GM18499 (cell line): Measurements from ENCODE around the gene RALGPS1.

Experiments
- ATAC-seq: cut with Tn5 transposase; IDR thresholded peaks from one replicate; pipeline ENCODE4 v1.9.1; 2021; ENCODE audit warnings: moderate number of reproducible peaks; ENCODE audit not compliant: insufficient read depth, unreplicated experiment

The RALGPS1 gene

GRCh38 chr9:126902210-126902609 is 12.4 kb upstream of the RALGPS1 start:
- ATAC-seq, result no peak

GRCh38 chr9:126904586-126904985 is 10.0 kb upstream of the RALGPS1 start:
- ATAC-seq, result no peak

DNA sequence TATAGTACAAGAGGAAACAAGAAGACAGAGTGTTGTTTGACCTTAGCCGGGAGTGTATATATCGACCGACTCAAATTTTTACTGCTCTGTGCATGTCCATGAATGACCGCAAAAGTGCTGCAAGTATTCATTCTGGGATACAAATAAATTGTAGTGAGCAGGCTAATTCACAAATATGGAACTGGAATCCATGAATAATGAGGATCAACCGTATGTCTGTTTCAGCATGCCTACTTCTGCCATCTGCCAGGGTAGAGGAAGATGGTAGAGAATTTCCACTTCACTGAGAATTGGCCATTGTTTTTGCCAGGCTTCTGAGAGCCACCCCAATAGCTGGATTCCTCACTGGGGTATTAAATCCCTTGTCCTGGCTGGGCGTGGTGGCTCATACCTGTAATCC is 8.5 kb upstream of the RALGPS1 start:
- no peak for ATAC-seq

DNA sequence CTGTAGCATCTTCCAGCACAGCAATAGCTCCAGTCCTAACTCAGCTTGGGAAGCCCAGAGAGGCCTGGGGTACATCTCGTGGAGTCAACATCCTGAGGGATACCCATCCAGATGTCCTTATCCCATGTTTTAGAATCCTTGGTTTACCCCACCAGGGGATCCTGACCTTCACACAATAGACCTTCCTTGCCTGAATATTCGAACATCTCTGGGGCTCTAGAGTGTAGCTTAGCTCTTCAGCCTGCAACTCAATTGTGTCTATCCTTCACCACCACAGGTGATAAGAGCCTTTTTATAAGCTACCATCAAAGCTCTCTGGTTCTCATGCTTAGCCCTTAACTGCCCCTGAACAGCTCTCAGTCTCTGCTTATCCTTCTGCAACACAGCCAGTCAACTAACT is 7.5 kb upstream of the RALGPS1 start:
- no peak for ATAC-seq

DNA sequence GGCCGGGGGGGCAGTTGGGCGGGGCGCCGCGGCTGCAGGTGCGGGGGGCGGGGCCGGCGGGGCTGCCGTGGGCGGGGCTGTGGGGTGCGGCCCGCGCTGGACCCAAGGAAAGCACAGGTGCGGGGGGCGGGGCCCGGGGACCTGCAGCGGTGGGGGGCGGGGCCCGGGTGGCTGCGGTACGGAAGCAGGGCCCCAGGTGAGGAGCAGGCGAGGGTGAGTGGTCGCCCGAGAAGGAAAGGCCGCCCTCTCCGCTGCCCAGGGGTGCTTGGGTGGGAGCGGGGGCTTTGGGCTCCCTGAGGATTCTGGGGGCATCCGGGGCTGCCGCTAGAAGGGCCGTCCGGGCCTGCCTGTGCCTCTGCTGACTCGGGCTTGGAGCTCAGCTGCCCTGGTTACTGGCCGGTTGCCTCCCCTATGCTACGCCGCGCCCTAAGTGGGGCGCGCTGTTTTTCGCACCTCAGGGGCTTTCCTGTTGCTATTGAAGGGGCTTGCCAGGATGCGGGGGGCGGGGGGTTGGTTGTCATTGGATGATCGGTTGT is 767 bp downstream of the RALGPS1 start:
- ATAC-seq, result no peak

DNA sequence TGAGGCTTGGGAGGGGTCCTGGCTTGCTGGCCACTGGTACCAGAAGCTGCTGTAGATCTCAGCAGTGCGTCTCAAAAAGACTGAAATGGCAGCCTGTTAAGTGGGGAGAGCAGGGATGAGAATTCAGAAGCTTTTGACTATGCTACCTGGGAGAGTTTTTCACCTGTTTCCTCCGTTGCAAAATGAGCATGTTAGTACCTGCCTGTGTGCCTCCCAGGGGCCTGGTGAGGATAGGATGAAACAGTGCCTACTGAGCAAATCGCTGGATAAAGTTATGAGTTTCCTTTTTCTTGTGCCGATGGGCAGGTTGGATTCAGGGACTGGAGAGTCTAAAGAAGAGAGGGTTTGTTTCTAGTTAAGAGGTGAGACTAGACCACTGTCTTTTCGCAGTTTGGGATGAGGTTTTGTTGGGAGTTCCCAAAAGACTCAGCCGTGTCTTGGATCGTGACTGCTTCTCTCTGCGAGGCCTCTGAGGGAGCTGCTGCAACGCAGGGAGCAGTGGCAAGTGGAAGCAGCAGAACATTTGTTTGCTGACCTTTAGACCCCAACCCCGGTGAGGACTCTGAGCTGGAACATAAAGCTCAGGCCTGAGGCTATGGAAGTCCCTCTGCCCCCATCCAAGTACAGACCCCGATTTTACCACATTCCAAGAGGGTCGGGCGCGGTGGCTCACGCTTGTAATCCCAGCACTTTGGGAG is 1.4 kb downstream of the RALGPS1 start:
- ATAC-seq, result no peak

- ATAC-seq, result no peak
Observed at GRCh38 chr9:126916909-126917308, 2.3 kb downstream of the RALGPS1 start.

DNA sequence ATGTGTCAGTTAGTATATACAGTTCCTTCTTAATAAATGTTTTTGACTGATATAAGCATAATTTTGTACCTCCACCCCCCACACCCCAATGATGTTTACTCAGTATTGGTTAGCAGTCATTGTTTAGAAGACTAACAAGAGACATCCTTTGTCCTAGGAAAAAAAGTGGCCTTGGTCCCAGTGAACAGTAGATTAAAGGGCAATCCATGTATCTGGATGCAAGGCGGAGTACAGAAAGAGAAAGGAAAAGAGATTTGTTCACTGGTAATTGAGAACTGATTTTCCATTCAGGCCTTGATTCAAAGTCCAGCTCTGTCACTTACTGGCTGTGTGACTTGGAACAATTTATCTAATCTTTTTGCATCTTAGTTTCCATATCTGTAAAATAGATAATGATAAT is 4.6 kb downstream of the RALGPS1 start:
- ATAC-seq, result no peak

DNA sequence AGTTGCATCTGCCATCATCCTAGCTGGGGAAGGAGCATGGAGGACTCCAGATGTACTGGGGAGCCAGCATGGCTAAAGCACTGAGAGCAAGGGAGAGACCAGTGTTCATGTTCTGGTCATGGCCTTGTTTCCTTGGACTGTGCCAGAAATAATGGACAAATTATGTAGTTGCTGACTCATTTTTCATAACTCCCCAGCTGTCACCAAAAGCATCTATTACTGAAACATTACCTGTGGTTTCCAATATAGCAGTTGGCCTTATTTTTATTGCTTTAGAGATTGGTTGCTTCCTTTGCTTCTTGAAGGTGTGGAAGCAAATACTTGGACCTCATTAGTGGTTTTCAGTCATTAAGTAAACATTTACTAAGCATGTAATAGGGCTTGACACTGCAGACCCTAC is 11.3 kb downstream of the RALGPS1 start:
- no peak for ATAC-seq

DNA sequence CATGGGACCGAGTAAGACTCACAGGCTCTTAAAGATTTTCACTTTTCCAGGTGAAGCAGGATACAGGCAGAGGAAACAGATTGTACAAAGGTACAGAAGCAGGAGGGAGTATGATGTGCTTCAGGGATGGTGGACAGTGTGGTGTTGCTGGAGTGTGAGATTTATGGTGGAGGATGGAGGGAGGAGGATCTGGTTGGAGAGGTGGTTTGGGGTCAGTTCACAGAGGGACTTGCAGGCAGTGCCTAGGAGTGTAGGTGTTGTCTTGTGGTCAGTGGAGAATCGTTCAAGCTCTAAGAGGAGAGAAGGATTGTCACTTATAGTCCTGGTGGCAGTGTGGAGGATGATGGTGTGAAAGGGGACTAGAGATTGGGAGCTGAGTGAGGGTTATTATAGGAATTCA is 11.8 kb downstream of the RALGPS1 start:
- no peak for ATAC-seq

DNA sequence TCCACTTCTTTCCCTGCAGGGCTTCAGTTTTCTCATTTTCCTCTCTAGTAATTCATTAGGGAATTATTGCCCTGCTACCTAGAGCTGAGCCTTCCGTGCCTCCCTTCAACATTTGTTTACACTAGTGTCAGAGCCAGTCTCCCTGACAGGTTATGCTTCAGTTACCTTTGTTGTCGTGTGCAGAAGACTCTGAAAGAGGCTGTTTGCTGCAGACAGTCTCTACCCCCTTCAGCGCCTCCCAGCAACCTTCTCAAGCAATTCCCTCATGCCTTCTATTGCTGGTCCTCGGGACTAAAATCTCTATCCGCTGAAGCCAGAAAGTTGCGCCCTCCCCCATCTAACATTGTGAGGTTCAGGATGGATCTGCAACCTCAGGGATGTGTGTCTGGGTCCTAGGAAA is 12.8 kb downstream of the RALGPS1 start:
- ATAC-seq, result no peak

DNA sequence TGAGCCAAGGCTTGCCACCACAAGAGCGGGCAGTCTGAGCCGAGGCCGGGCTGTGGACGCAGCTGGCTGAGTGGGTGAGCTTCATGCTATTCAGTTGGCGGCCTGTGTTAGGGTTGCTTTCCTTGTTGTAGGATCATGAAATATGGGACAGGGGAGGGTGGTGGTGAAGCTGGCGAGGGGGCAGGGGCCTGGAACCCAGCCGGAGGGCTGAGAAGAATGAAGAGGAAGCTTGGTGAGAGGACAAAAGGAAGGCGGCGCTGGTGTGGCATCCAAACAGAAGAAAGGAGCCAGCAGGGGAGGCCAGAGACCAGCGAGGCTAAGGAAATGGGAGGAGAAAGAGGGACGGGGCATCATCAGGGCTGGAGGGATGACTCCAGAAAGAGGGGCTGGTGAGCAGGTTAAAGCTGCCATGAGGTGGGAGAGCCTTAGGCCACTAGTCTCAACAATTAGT is 18.3 kb downstream of the RALGPS1 start:
- ATAC-seq, result no peak

DNA sequence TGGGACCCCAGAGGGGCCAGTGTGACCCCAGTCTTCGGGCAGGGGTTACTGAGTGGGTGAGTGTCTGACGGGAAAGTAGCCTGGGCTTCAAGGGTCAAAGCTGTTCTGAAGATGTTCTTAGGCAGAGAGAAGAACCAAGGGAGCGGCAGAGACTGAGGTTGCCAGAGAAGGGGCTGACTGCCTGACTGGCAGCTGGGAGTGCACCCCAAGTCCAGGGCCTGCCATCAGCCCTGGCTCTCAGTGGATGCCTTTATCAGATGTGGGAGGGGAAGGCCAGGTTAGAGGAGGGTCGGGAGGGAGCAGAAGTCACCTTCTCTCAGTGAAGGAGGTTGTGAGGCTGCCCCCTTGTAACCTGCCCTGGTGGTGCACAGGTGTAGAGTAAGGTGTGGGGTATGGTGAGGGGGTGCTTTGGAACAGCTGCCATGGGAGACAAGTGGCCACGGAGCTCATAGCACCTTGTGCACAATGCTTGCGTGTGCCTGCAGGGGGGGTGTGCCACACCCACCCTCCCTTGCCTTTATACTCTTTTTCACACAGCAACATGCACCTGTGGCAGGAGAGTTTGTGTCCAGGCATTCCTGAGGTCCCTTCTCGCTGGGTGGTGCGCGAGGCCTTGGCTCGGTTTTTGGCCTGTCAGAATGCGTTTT is 18.9 kb downstream of the RALGPS1 start:
- ATAC-seq, result no peak

- no peak for ATAC-seq
Observed at GRCh38 chr9:126934441-126934840, 19.9 kb downstream of the RALGPS1 start.

DNA sequence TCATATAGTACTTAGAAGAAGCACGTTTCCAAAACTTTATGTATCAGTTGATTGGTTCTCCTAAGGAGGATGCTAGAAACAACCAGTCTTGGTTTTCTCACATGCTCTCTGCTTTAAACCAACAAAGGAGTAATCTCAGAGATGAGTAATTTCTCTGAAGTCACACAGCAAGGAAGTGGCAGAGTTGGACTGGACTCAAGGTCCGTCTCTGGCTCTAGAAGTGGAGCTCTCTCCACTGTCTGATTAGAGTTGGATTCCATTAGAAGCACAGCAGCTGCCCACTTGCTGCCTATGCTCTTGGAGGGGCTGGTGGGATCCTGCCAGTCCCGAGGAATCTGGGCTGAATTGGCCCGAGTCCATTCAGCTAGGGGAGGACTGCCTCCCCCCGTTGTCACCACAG is 21.0 kb downstream of the RALGPS1 start:
- no peak for ATAC-seq

GRCh38 chr9:126937444-126937843 is 22.9 kb downstream of the RALGPS1 start:
- ATAC-seq, result no peak

DNA sequence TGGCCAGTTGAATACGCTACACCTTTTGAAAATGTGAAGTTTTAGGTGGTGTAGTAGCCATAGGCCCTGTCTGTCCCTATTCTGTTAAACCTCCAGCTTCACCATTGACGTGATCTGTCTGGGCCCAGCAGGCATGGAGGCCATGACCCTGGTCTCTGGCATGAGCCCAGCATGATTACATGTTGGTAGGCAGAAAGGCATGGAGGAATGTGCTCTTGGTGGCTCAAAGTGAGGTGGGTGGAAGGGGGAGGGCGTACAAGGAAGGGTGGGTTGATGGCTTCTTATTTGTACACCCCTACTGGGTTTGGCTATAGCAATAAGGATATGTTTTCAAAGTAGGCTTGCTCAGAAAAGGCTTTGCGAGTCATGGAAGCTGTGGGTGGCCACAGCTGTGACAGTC is 23.7 kb downstream of the RALGPS1 start:
- ATAC-seq, result no peak

DNA sequence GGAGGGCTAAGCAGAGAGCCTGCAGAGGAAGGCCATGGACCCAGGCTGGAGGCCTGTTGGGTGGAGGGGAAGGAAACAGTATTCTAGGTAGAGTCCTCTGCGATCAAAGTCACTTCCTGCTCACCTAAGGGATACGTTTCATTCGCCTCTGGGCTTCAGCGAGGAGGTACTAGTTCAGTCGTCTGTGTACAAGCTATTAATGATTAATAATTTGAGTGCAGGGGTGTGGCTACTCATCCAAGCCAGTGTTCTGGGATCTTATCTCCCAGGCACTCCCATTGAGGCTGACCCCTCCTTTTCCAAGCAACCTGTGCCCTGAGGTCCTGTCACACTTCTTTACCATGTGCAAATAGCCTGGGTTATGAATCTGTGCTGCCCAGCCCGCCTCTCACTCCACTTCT is 25.2 kb downstream of the RALGPS1 start:
- ATAC-seq, result no peak

- ATAC-seq, result no peak
Observed at GRCh38 chr9:126942399-126942798, 27.8 kb downstream of the RALGPS1 start.

- no peak for ATAC-seq
Observed at GRCh38 chr9:126945682-126946081, 31.1 kb downstream of the RALGPS1 start.

- ATAC-seq, result no peak
Observed at GRCh38 chr9:126947529-126947928, 32.9 kb downstream of the RALGPS1 start.
